DMS153 (cell line): ENCODE data around the gene TUBA3D.
"Not testable (repeated sequence)": the region's sequence is repeated elsewhere in the genome, so short reads cannot be mapped to it uniquely, and the experiment has no call there.

Source experiments
- DNase-seq: peaks from one replicate; lab custom pipeline; 2025; lab: John Stamatoyannopoulos, UW

Gene TUBA3D

GRCh38 chr2:131475831-131476230 is at the start of gene TUBA3D:
TSS of gene TUBA3D (plus strand) at chr2:131476119. CDS start at chr2:131476200, 81 bp downstream.
- DNase-seq: no peak

GRCh38 chr2:131426727-131427126 is 49.2 kb upstream of the TUBA3D start:
- no peak for DNase-seq

GRCh38 chr2:131431336-131431735 is 44.6 kb upstream of the TUBA3D start:
- DNase-seq: no peak

DNA sequence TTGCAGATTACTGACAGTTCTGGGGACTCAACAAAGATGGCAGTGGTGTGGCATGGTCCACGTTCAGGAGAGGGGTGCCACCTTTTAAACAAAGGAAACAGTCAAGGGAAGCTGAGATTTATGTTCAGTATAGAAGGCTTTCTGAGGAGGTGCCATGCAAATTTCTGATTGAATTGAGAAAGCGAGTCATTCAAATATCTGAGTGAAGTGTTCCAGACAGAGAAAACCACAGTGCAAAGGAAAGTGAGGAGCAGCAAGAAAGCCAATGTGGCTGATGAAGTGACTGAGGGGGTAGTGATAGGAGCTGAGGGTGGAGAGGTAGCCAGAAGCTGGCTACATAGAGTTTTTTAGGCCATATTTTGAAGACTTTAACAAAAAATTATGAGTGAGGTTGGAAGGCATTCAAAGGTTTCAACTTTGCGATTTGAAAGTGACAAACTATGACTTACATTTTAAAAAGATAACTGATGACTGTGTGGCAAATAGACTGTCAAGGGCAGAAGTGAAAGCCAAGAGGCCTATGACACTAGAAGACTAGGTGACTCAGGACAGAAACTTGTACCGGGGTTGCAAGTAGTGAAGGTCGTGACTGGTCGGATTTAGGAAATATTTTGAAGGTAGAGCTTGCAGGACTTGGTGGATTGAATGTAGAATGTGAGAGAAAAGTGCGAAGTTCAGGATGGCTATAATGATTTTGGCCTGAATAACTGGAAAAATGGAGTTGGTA is 35.0 kb upstream of the TUBA3D start:
- DNase-seq: not testable (repeated sequence)

DNA sequence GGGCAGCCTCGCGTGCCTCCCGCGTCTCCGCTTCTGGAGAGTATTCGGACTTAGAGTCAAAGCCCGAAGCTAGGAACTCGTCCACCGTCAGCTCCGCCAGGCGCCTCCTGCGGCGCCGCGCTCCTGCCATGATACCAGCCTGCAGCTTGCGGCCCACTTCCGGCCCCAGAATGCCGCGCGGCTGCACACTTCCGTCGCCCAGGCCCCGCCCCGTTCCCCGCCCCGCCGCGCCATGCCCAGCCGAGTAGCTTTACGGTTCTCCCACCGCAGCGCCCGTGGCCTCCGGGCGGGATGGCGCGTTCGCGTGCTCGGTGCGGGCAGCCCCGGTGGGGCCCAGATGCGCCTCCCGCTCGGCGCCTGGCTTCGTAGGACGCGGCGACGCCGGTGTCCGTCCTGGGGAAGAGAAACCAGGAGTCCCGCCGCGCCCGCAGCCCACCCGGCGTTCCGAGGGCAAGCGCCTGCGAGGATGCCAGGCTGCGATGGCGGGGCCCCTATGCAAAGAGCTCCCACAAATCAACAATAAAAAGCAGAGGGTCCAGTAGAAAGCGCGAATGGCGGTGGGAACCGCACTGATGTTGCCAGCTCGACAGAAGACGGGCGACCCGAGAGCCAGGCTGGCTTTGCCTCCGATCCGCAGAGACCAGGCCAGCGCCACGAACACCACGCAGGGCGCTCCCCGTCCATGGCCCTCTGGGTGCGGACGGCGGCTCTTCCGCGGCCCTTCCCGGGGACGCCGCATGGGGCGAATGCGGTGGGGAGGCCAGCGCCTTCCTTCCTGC is 31.0 kb upstream of the TUBA3D start:
- DNase-seq: not testable (repeated sequence)

GRCh38 chr2:131445515-131445797 is 30.5 kb upstream of the TUBA3D start:
- not testable (repeated sequence) for DNase-seq

DNA sequence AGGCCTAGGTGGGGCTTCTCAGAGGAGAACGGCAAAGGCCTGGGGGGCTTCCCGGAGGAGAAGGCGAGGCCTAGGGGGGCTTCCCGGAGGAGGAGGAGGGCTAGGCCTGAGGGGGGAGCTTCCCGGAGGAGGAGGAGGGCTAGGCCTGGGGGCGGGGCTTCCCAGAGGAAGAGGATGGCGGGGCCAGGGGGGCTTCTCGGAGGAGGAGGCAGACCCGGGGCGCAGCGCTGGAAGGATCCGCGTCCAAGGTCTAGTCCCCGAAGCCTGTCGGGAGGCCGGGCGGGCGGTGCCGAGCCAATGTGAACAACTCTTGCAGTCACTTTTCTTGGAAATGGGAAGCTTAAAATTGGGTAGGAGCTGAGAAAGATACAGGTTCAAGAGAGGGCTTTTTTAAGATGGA is 30.0 kb upstream of the TUBA3D start:
- DNase-seq: no peak

- DNase-seq: not testable (repeated sequence)
These were observed 27.9 kb upstream of the TUBA3D start for GRCh38 chr2:131447981-131448380.

DNA sequence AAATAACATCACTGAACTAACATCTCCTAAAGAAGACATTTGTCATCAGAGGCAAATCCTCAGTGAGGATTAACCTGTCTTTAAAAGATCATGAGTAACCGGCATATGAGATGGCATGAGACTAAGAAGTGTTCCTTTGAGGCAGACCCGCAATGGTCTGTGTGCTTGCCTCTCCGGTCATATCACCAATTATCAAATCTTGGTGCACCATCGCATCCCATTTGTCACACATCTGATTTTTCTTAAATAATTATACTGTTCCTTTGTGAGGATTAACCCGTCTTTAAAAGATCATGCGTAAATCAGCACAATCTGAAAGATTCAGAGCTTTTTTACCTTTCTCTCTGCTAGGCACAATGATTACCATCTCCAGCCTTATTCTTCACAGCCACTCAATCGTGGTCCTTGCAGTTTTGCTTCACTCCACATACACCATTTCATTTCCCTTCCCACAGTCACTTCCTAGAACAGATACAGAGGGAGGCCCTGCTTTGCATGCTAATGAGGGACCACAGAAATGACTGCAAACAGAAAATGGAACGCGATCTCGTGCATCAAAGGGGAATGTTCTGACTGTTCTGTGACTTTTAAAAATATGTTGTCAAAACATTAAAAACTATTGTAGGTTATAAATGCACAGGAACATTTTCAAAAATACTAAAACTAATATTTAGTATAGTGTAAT is 24.5 kb upstream of the TUBA3D start:
- DNase-seq: not testable (repeated sequence)

DNA sequence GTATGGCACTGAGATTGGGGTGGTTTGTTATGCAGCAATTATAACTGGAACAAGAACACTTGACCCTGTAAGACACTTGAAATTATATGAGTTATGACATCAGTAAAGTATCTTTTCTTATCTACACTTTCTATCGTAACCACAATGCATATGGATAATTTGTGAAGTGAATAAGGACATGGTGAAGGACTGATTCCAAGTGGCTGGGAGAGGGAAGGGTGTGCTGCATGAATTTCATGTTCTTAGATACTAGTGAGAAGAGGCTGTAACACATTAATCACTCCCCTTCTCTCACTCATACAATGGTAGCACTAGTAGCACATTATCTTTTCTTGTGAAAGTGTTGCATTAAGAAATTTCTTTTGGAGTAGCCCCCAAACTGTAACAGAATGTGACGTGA is 21.0 kb upstream of the TUBA3D start:
- not testable (repeated sequence) for DNase-seq

GRCh38 chr2:131467722-131468121 is 8.2 kb upstream of the TUBA3D start:
- DNase-seq: not testable (repeated sequence)

DNA sequence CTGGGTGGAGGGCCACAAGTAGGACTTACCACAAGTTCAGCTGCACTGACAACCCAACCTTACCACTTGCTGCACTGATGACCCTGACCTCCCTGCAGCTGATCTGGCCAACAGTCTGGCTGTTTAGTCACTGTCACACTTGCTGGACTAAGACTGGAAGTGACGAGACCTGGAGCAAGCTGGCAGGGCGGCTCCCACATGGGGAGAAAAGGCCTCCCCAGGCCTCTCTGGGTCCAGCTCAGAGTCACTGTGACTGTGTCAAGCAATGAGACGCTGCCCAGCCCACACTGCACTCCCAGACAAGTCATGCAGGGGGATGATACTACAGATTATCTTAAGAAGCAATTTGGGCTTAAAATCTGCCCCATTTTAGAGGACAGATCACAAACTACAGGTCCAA is 5.0 kb upstream of the TUBA3D start:
- not testable (repeated sequence) for DNase-seq

DNA sequence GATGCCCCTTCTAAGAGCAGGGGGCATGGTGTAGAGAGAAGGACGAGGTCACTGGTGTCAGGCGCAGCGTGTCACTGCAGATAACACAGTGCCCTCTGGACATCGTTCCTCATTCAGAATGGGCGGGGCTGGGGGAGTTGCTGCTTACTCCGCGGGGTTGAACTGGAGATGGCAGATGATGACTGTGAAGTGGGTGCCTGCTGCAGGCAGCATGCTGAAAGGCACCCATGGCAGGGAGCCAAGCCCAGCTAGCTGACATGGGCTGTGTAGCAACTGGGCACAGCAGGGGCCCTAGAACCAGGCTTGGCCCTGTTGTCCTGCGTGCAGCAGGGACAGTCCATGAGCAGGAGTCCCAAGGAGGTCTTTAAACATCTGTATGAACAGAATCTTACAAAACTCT is 4.3 kb upstream of the TUBA3D start:
- not testable (repeated sequence) for DNase-seq

GRCh38 chr2:131473266-131473665 is 2.7 kb upstream of the TUBA3D start:
- not testable (repeated sequence) for DNase-seq

DNA sequence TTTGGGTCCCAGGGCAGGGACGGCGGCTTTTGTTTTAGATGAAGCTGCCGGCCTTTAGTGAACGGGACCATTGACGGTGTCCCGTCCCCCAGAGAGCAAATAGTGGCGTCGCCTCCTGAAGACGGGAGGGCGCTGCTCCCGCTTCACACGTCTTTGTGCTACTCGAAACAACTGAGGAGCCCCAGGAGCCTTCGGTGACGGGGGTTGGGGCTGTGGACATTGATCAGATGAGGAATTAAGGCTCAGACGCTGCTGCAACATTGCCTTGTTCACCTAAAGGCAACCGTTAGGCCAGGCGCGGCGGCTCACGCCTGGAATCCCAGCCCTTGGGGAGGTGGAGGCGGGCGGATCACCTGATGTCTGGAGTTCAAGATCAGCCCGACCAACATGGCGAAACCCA is 444 bp downstream of the TUBA3D start:
- DNase-seq: not testable (repeated sequence)

- not testable (repeated sequence) for DNase-seq
These were observed 1.3 kb downstream of the TUBA3D start for GRCh38 chr2:131477227-131477626.

DNA sequence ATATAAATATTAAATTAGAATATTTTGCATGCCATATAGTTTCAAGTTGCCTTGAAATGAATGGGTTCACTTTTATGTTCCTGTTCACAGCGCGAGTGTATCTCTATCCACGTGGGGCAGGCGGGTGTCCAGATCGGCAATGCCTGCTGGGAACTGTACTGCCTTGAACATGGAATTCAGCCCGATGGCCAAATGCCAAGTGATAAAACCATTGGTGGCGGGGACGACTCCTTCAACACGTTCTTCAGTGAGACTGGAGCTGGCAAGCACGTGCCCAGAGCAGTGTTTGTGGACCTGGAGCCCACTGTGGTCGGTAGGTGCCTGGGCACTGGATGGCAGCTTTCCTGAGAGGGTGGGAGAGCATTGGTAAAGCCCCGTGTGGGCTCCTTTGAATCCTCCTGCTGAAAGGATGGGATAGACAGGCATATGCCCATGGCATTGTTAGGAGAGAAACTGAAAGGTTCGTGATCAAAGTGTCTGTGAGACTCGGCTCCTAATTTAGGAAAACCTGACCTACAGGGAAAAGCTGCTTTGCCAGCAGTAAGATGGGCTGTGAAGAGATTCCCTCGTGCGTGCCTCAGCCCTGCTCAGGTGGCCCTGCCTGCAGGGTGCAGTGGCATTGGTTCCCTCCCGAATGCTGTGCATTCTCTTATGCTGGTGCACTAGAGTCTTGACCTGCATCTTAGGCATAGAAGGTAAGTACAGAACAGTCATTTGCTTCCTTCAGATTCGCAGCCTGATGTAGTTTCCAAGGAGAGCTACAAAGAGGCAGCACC is 2.3 kb downstream of the TUBA3D start:
- DNase-seq: not testable (repeated sequence)

- DNase-seq: not testable (repeated sequence)
These were observed 3.0 kb downstream of the TUBA3D start for GRCh38 chr2:131478850-131479461.

- DNase-seq: not testable (repeated sequence)
These were observed 4.4 kb downstream of the TUBA3D start for GRCh38 chr2:131480351-131480750.

GRCh38 chr2:131482506-131483155 is 6.7 kb downstream of the TUBA3D start:
- DNase-seq: not testable (repeated sequence)
